ENCODE results near the gene ADGRG1. TPM values are rescaled to one million over a fixed set of nuclear protein-coding genes. Genes with fewer than 3 reads are reported as not detected.

The ADGRG1 gene
- total RNA-seq, 1 experiment from 2014 or later = 2.0 TPM

- TF ChIP-seq PREB (CRISPR knock-in tag; IDR thresholded peaks at IDR 0.05; ENCODE audit: borderline replicate concordance) (no peak), GTF2I (CRISPR knock-in tag; conservative IDR thresholded peaks at IDR 0.05) (peak; percentile 92), TEAD1 (CRISPR knock-in tag; IDR thresholded peaks at IDR 0.05) (no peak), FOXK1 (CRISPR knock-in tag; IDR thresholded peaks at IDR 0.05) (no peak), GABPB1 (CRISPR knock-in tag; IDR thresholded peaks at IDR 0.05) (peak; percentile 74; the same call in 1 of the 2 replicates)
Observed at GRCh38 chr16:57623251-57624043, 5.0 kb upstream of the ADGRG1 start (continued).

- Mint-ChIP-seq H3K9me3 (no peaks in the 10 kb centered on the region), H3K4me1 (peaks cover 42% of the 10 kb centered on the region), H3K4me3 (no peak overlapping the region), H3K27me3 (ENCODE audit: low read depth) (no peaks in the 10 kb centered on the region; the same call in 1 of the 2 replicates), H3K36me3 (no peaks in the 10 kb centered on the region), H3K27ac (no peak overlapping the region)
- DNase-seq (ENCODE audit: low spot score) (no peak), ATAC-seq (no peak)
- ChIA-PET POLR2A (interaction anchor here (0.5 kb wide), 1 partner anchor 303 kb away, joined by 3 read pairs; no protein-coding TSS in a partner anchor), CTCF (interaction anchor here (5.1 to 5.2 kb wide), 2 partner anchors 24 kb away, joined by 17 to 25 read pairs; no protein-coding TSS in a partner anchor)
- no peak for TF ChIP-seq AFF4 (CRISPR knock-in tag; IDR thresholded peaks at IDR 0.05; ENCODE audit: borderline replicate concordance)
- TF ChIP-seq ZSCAN18 (CRISPR knock-in tag; IDR thresholded peaks at IDR 0.05) = no peak
- TF ChIP-seq CTCF (IDR thresholded peaks at IDR 0.05) = no peak
- no peak for TF ChIP-seq KAT7 (CRISPR knock-in tag; IDR thresholded peaks at IDR 0.05; ENCODE audit: borderline replicate concordance)
- TF ChIP-seq ZNF281 (CRISPR knock-in tag; IDR thresholded peaks at IDR 0.05) = no peak
- peak; percentile 97 for TF ChIP-seq GABPB1 (CRISPR knock-in tag; IDR thresholded peaks at IDR 0.05)
- no peak for TF ChIP-seq PRRX2 (CRISPR knock-in tag; IDR thresholded peaks at IDR 0.05)
Observed at GRCh38 chr16:57624044-57624688, 4.3 kb upstream of the ADGRG1 start.
